ENCODE results near the gene PWWP2B.

DNA sequence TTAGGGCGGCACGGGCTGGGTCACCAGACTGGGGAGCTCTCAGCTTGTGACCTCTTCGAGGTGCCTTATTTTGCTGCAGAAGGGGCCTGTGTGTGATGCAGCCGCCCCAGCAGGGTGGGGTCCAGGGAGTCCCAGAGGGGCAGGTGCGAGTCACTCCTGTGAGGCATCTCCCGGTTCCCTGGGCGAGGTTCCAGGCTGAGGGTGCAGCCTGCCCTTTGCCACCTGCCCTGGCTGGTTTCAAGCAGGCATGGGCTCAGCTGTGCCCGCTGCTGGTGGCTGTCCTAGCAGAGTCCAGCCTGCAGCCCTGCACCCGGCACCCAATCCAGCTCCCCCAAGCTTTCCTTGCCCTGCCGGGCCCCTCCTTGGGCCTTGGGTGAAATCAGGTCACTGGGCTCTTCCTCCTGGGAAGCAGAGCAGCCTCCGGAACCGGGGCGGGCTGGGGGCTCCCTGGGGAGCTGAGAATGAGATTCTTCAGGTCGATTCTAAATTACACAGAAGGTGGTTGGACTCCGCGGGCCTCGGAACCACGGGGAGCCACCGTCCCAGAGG, 64.8 kb downstream of the PWWP2B start:
- TF ChIP-seq, protein P1, sequence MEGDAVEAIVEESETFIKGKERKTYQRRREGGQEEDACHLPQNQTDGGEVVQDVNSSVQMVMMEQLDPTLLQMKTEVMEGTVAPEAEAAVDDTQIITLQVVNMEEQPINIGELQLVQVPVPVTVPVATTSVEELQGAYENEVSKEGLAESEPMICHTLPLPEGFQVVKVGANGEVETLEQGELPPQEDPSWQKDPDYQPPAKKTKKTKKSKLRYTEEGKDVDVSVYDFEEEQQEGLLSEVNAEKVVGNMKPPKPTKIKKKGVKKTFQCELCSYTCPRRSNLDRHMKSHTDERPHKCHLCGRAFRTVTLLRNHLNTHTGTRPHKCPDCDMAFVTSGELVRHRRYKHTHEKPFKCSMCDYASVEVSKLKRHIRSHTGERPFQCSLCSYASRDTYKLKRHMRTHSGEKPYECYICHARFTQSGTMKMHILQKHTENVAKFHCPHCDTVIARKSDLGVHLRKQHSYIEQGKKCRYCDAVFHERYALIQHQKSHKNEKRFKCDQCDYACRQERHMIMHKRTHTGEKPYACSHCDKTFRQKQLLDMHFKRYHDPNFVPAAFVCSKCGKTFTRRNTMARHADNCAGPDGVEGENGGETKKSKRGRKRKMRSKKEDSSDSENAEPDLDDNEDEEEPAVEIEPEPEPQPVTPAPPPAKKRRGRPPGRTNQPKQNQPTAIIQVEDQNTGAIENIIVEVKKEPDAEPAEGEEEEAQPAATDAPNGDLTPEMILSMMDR (IDR thresholded peaks at IDR 0.05 in 8 of 11, conservative IDR thresholded peaks at IDR 0.05 in 3 of 11): no peak
- no peak for TF ChIP-seq POLR2AphosphoS5 (IDR thresholded peaks at IDR 0.05)
